ENCODE measurements around the gene NKAPD1.

DNA sequence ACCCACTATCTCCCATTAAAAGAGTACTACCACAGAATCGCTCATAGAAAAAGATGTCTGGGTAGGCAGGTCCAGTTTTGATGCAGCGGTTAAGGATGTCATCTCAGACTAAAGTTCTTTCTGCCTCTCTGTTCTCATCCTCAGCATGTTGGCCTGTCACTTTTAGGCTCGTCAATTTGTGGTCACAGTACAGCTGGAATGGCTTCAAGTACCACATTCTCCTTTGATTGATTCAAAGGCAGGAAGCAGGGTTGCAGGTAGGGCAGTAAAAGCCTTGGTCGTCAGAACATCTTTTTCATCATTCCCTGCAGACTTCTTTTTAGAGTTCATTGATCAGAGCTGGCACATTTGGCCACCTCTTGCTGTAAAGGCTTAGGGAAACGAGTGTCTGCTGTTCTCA lies 41.3 kb downstream of the NKAPD1 start:
- TF ChIP-seq, protein P1, sequence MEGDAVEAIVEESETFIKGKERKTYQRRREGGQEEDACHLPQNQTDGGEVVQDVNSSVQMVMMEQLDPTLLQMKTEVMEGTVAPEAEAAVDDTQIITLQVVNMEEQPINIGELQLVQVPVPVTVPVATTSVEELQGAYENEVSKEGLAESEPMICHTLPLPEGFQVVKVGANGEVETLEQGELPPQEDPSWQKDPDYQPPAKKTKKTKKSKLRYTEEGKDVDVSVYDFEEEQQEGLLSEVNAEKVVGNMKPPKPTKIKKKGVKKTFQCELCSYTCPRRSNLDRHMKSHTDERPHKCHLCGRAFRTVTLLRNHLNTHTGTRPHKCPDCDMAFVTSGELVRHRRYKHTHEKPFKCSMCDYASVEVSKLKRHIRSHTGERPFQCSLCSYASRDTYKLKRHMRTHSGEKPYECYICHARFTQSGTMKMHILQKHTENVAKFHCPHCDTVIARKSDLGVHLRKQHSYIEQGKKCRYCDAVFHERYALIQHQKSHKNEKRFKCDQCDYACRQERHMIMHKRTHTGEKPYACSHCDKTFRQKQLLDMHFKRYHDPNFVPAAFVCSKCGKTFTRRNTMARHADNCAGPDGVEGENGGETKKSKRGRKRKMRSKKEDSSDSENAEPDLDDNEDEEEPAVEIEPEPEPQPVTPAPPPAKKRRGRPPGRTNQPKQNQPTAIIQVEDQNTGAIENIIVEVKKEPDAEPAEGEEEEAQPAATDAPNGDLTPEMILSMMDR (IDR thresholded peaks at IDR 0.05; ENCODE audit: low read depth, low read length, poor library complexity, severe bottlenecking), result no peak
- no peak for TF ChIP-seq EZH2phosphoT487 (IDR thresholded peaks at IDR 0.05; ENCODE audit: borderline replicate concordance, low read length)
